Natural killer cell (primary cell): ENCODE results near the gene CFAP299. TPM values are rescaled to one million over a fixed set of nuclear protein-coding genes. Genes with fewer than 3 reads are reported as not detected.

Source experiments
- ATAC-seq, 3 donors: fragments of 150-1000 bp in 2 of 3; fragments of 200-7000 bp in 1 of 3; cut with Tn5 transposase; 1 replicate in 1 of 3; 2 replicates in 2 of 3; pipeline ENCODE4 v1.10.0; 2021; ENCODE audit warnings: mild to moderate bottlenecking in 2 of 3, moderate library complexity in 2 of 3
- DNase-seq, 2 donors: peaks; one replicate each; pipeline versions ENCODE4 v3.0.0 to v3.0.0-alpha.2; 2013 to 2021; ENCODE audit warnings: mixed read lengths in 1 of 2
- H3K27ac ChIP-seq: one replicate; pipeline ENCODE4 v1.5.1; 2013; ENCODE audit warnings: mild to moderate bottlenecking, low read length
- H3K27me3 ChIP-seq: one replicate; pipeline ENCODE4 v1.6.1; 2013; ENCODE audit warnings: low read length; ENCODE audit not compliant: control insufficient read depth, insufficient read depth
- H3K36me3 ChIP-seq: one replicate; pipeline ENCODE4 v1.6.1; 2013; ENCODE audit warnings: low read length; ENCODE audit not compliant: control insufficient read depth, insufficient read depth
- H3K4me1 ChIP-seq: one replicate; pipeline ENCODE4 v1.6.1; 2013; ENCODE audit warnings: low read length; ENCODE audit not compliant: control insufficient read depth, insufficient read depth
- H3K4me3 ChIP-seq: one replicate; pipeline ENCODE4 v1.5.1; 2013; ENCODE audit warnings: low read length
- H3K9me3 ChIP-seq: one replicate; pipeline ENCODE4 v1.6.1; 2013; ENCODE audit warnings: low read length; ENCODE audit not compliant: control insufficient read depth, insufficient read depth
- H3K27ac Mint-ChIP-seq, 2 donors: one replicate each; pipeline ENCODE4 v1.8.0; 2022; ENCODE audit warnings: mild to moderate bottlenecking in 2 of 2, mixed read lengths in 2 of 2, moderate library complexity in 1 of 2
- H3K27me3 Mint-ChIP-seq, 2 donors: one replicate each; pipeline ENCODE4 v1.8.0; 2022; ENCODE audit warnings: low read depth in 2 of 2, mixed read lengths in 2 of 2
- H3K36me3 Mint-ChIP-seq: one replicate; pipeline ENCODE4 v1.8.0; 2022; ENCODE audit warnings: mixed read lengths
- H3K4me1 Mint-ChIP-seq, 2 donors: one replicate each; pipeline ENCODE4 v1.8.0; 2022; ENCODE audit warnings: mixed read lengths in 2 of 2
- H3K4me3 Mint-ChIP-seq: one replicate; pipeline ENCODE4 v1.8.0; 2022; ENCODE audit warnings: mild to moderate bottlenecking, moderate library complexity, mixed read lengths
- H3K9me3 Mint-ChIP-seq, 2 donors: one replicate each; pipeline ENCODE4 v1.8.0; 2022; ENCODE audit warnings: mixed read lengths in 2 of 2
- CTCF ChIP-seq: fragments of 200-600 bp; IDR thresholded peaks from one replicate; pipeline ENCODE4 v1.8.0; 2022; ENCODE audit warnings: antibody characterized with exemption
- WGBS: methylation state at CpG from one replicate; pipeline ENCODE4 v1.1.7; 2013; ENCODE audit warnings: missing lambda C conversion rate; ENCODE audit not compliant: insufficient coverage; 5-methylcytosine and 5-hydroxymethylcytosine counted together
- intact Hi-C: fragments of 100-400 bp; cut with micrococcal nuclease; formaldehyde crosslinking; loops from one replicate; pipeline ENCODE4 v1.14.2; 2022
- total RNA-seq, 4 donors: library from RNA; stranded (reverse); fragments of 120-200 nt in 1 of 4; gene quantifications; one replicate each; pipeline versions ENCODE4 v1.2.3 to v1.2.4, GENCODE V29; 2013 to 2022

Gene CFAP299
- total RNA-seq, 3 donors from 2014 or later (not counting 1 experiment from before 2014, with no cell fraction given): not detected

GRCh38 chr4:80495865-80496264 lies 160.3 kb downstream of the CFAP299 start:
- no peaks in the 10 kb centered on the region for H3K36me3 ChIP-seq
- H3K27ac ChIP-seq: no peak overlapping the region
- Mint-ChIP-seq H3K4me3 (no peak overlapping the region), H3K4me1 (peaks cover 33 to 37% of the 10 kb centered on the region in 2 donors), H3K27ac (no peak overlapping the region), H3K36me3 (peaks cover 10% of the 10 kb centered on the region), H3K27me3 (no peaks in the 10 kb centered on the region), H3K9me3 (peaks cover 3 to 10% of the 10 kb centered on the region in 2 donors)
- intact Hi-C loops: no loop called here
- WGBS: 100% methylated on average over 1 of the region's 1 CpG
- DNase-seq (no peak), ATAC-seq (no peak)
- H3K4me3 ChIP-seq: no peak overlapping the region
- H3K4me1 ChIP-seq: peaks cover 18% of the 10 kb centered on the region
- TF ChIP-seq CTCF: no peak
- peaks cover 14% of the 10 kb centered on the region for H3K9me3 ChIP-seq
- no peaks in the 10 kb centered on the region for H3K27me3 ChIP-seq

- no peak for ATAC-seq
- Histone ChIP-seq H3K4me1 (peaks cover 4% of the 10 kb centered on the region), H3K27me3 (no peaks in the 10 kb centered on the region), H3K36me3 (no peaks in the 10 kb centered on the region), H3K9me3 (peaks cover 14% of the 10 kb centered on the region), H3K4me3 (no peak overlapping the region), H3K27ac (no peak overlapping the region)
- H3K27me3 Mint-ChIP-seq: no peaks in the 10 kb centered on the region
- WGBS: no CpG with 5 or more reads among the region's 1 CpG
- no peak for TF ChIP-seq CTCF
- intact Hi-C loops: no loop called here
- peaks cover 18 to 19% of the 10 kb centered on the region in 2 donors for H3K4me1 Mint-ChIP-seq
- H3K36me3 Mint-ChIP-seq: peaks cover 10% of the 10 kb centered on the region
- H3K4me3 Mint-ChIP-seq: no peak overlapping the region
- DNase-seq: no peak
- no peak overlapping the region for H3K27ac Mint-ChIP-seq
- peaks cover 3 to 10% of the 10 kb centered on the region in 2 donors for H3K9me3 Mint-ChIP-seq
Measured at GRCh38 chr4:80498725-80499124, 163.2 kb downstream of the CFAP299 start.

DNA sequence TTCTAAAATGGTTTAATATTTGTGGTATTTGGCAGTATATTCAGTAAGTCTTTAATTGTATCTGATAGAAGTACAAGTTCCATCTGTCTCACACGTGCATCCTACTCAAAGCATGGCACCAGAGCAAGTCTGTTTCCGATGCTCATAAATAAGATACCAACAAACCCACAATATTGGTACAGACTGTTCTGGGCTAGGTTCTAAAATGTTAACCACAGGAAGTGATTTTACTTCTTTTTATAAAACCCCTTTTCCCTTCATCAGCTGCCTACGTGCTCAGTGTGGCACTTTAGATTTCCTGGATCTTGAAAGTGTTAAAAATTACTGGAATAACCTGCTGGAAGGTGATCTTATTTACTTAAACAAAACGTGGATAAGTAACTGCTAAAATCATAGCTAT lies 165.1 kb downstream of the CFAP299 start:
- H3K4me1 ChIP-seq: peaks cover 4% of the 10 kb centered on the region
- ATAC-seq: peak; percentile 70 to 90 (median 79)
- H3K4me3 ChIP-seq: no peak overlapping the region
- Mint-ChIP-seq H3K4me1 (peaks cover 12 to 13% of the 10 kb centered on the region in 2 donors), H3K27ac (peak overlapping the region; percentile 27 to 61), H3K9me3 (peaks cover 3 to 6% of the 10 kb centered on the region in 2 donors), H3K36me3 (peaks cover 10% of the 10 kb centered on the region), H3K27me3 (no peaks in the 10 kb centered on the region), H3K4me3 (no peak overlapping the region)
- no peaks in the 10 kb centered on the region for H3K36me3 ChIP-seq
- 6% methylated on average over 3 of the region's 4 CpGs for WGBS
- peaks cover 13% of the 10 kb centered on the region for H3K9me3 ChIP-seq
- intact Hi-C loops: loop anchor here (2.0 to 5.0 kb wide), 2 partner anchors 63 to 78 kb away; no protein-coding TSS in a partner anchor
- TF ChIP-seq CTCF: no peak
- H3K27me3 ChIP-seq: no peaks in the 10 kb centered on the region
- DNase-seq: peak in 1 of 2 donors; percentile 71
- no peak overlapping the region for H3K27ac ChIP-seq

- Histone ChIP-seq H3K9me3 (no peaks in the 10 kb centered on the region), H3K27me3 (no peaks in the 10 kb centered on the region), H3K27ac (no peak overlapping the region), H3K36me3 (no peaks in the 10 kb centered on the region), H3K4me1 (no peaks in the 10 kb centered on the region), H3K4me3 (no peak overlapping the region)
- intact Hi-C loops: no loop called here
- no peak for TF ChIP-seq CTCF
- 100% methylated on average over 1 of the region's 1 CpG for WGBS
- no peaks in the 10 kb centered on the region for H3K9me3 Mint-ChIP-seq
- no peak for DNase-seq
- ATAC-seq: no peak
- no peaks in the 10 kb centered on the region for H3K36me3 Mint-ChIP-seq
- H3K4me3 Mint-ChIP-seq: no peak overlapping the region
- no peaks in the 10 kb centered on the region for H3K27me3 Mint-ChIP-seq
- H3K4me1 Mint-ChIP-seq: peaks cover 7 to 25% of the 10 kb centered on the region in 2 donors
- no peak overlapping the region for H3K27ac Mint-ChIP-seq
Measured at GRCh38 chr4:80507077-80507476, 171.5 kb downstream of the CFAP299 start.
